Fibroblast of the aortic adventitia (primary cell): ENCODE results near the gene ADI1. TPM values are rescaled to one million over a fixed set of nuclear protein-coding genes. Genes with fewer than 3 reads are reported as not detected.

Experiments used
- DNase-seq: peaks from one replicate; pipeline ENCODE4 v3.0.0-alpha.2; 2010; ENCODE audit warnings: low read depth
- H3K4me3 ChIP-seq: 2 replicates; pipeline ENCODE4 v1.5.1; 2011; ENCODE audit warnings: low read depth, mild to moderate bottlenecking, control low read depth, low read length, moderate library complexity
- CTCF ChIP-seq: IDR thresholded peaks from 2 replicates; pipeline ENCODE4 v1.5.1; 2011; ENCODE audit warnings: mild to moderate bottlenecking, low read length, control low read depth, inconsistent platforms; ENCODE audit not compliant: insufficient read depth
- total RNA-seq: library from RNA; depleted of rRNA; stranded (reverse); fragments of >200 nt; gene quantifications from 2 replicates; pipeline ENCODE4 v1.2.3, GENCODE V29; 2012; ENCODE audit warnings: low replicate concordance

ADI1 gene
- total RNA-seq, 1 donor: 44.7 TPM

- no peak for DNase-seq
- TF ChIP-seq CTCF: no peak
- H3K4me3 ChIP-seq: no peak overlapping the region
These were observed 35.1 kb downstream of the ADI1 start for GRCh38 chr2:3483986-3484960.

GRCh38 chr2:3483227-3483985 lies 35.9 kb downstream of the ADI1 start:
- TF ChIP-seq CTCF: no peak
- H3K4me3 ChIP-seq: no peak overlapping the region
- DNase-seq: peak; percentile 71

GRCh38 chr2:3482363-3482821 lies 36.9 kb downstream of the ADI1 start:
- DNase-seq: no peak
- H3K4me3 ChIP-seq: no peak overlapping the region
- no peak for TF ChIP-seq CTCF

- DNase-seq: no peak
- no peak overlapping the region for H3K4me3 ChIP-seq
- TF ChIP-seq CTCF: no peak
These were observed 37.5 kb downstream of the ADI1 start for GRCh38 chr2:3481736-3482362.

GRCh38 chr2:3481011-3481400 lies 38.3 kb downstream of the ADI1 start:
- no peak for TF ChIP-seq CTCF
- H3K4me3 ChIP-seq: no peak overlapping the region
- no peak for DNase-seq

GRCh38 chr2:3480352-3481010 lies 38.9 kb downstream of the ADI1 start:
- DNase-seq: no peak
- no peak overlapping the region for H3K4me3 ChIP-seq
- no peak for TF ChIP-seq CTCF
